SK-N-SH treated with all-trans-retinoic acid at 6 μM for 48 hours (cell line): ENCODE results near the gene PLXNB1.

Source experiments
- ATAC-seq: fragments of 200-7000 bp; cut with Tn5 transposase; 3 replicates; pipeline ENCODE4 v1.9.1; 2020; ENCODE audit warnings: mild to moderate bottlenecking, moderate library complexity
- ARNTL ChIP-seq: fragments of 450-650 bp; formaldehyde crosslinking; IDR thresholded peaks from 2 replicates; pipeline ENCODE4 v1.5.0; 2020; ENCODE audit warnings: low read depth, mild to moderate bottlenecking, moderate library complexity, borderline replicate concordance
- CSDC2 ChIP-seq: fragments of 250-450 bp; sonication (Bioruptor Pico); IDR thresholded peaks from 2 replicates; pipeline ENCODE4 v1.5.0; 2020; ENCODE audit warnings: mild to moderate bottlenecking, moderate library complexity
- ESRRG ChIP-seq: fragments of 250-450 bp; sonication (Bioruptor Pico); IDR thresholded peaks from 2 replicates; pipeline ENCODE4 v1.6.1; 2021; ENCODE audit warnings: mild to moderate bottlenecking
- GLIS3 ChIP-seq: fragments of 250-450 bp; sonication (Bioruptor Pico); IDR thresholded peaks from 2 replicates; pipeline ENCODE4 v1.5.0; 2020; ENCODE audit warnings: mild to moderate bottlenecking, moderate library complexity
- ISL1 ChIP-seq: fragments of 250-450 bp; sonication (Bioruptor Pico); IDR thresholded peaks from 2 replicates; pipeline ENCODE4 v2.1.2; 2022; ENCODE audit warnings: mild to moderate bottlenecking, moderate library complexity
- RARB ChIP-seq: fragments of 250-450 bp; sonication (Bioruptor Pico); IDR thresholded peaks from 2 replicates; pipeline ENCODE4 v1.8.0; 2021; ENCODE audit warnings: mild to moderate bottlenecking, moderate library complexity
- TCF4 ChIP-seq: fragments of 250-450 bp; sonication (Bioruptor Pico); IDR thresholded peaks from 2 replicates; pipeline ENCODE4 v1.8.0; 2021; ENCODE audit warnings: mild to moderate bottlenecking, moderate library complexity, borderline replicate concordance
- TOX ChIP-seq: fragments of 250-450 bp; sonication (Bioruptor Pico); IDR thresholded peaks from 2 replicates; pipeline ENCODE4 v1.8.0; 2021; ENCODE audit warnings: mild to moderate bottlenecking, moderate library complexity, borderline replicate concordance
- ZC3H10 ChIP-seq: fragments of 250-450 bp; sonication (Bioruptor Pico); IDR thresholded peaks from 2 replicates; pipeline ENCODE4 v1.5.1; 2021; ENCODE audit warnings: mild to moderate bottlenecking, moderate library complexity
- ZFP3 ChIP-seq: fragments of 250-450 bp; sonication (Bioruptor Pico); IDR thresholded peaks from 2 replicates; pipeline ENCODE4 v1.5.0; 2020; ENCODE audit warnings: mild to moderate bottlenecking, moderate library complexity
- ZFP30 ChIP-seq: fragments of 450-650 bp; formaldehyde crosslinking; IDR thresholded peaks from 2 replicates; pipeline ENCODE4 v1.5.0; 2022; ENCODE audit warnings: mild to moderate bottlenecking, moderate library complexity
- ZNF565 ChIP-seq: fragments of 450-650 bp; formaldehyde crosslinking; conservative IDR thresholded peaks from 2 replicates; pipeline ENCODE4 v1.5.0; 2020; ENCODE audit warnings: low read depth, mild to moderate bottlenecking, moderate library complexity
- ZNF70 ChIP-seq: fragments of 450-650 bp; formaldehyde crosslinking; IDR thresholded peaks from 2 replicates; pipeline ENCODE4 v1.5.0; 2020; ENCODE audit warnings: mild to moderate bottlenecking, moderate library complexity
- ZNF8 ChIP-seq: fragments of 450-650 bp; formaldehyde crosslinking; IDR thresholded peaks from 2 replicates; pipeline ENCODE4 v1.5.0; 2020; ENCODE audit warnings: mild to moderate bottlenecking, moderate library complexity
- TF ChIP-seq, protein P1 (sequence below): fragments of 250-450 bp; sonication (Bioruptor Pico); IDR thresholded peaks from 2 replicates; pipeline ENCODE4 v1.5.1; 2021; ENCODE audit warnings: mild to moderate bottlenecking, moderate library complexity
- TF ChIP-seq, protein P2 (sequence below): fragments of 250-450 bp; sonication (Bioruptor Pico); IDR thresholded peaks from 2 replicates; pipeline ENCODE4 v1.8.0; 2020; ENCODE audit warnings: mild to moderate bottlenecking, moderate library complexity, borderline replicate concordance
- TF ChIP-seq, protein P3 (sequence below): fragments of 250-450 bp; sonication (Bioruptor Pico); IDR thresholded peaks from 2 replicates; pipeline ENCODE4 v1.5.0; 2020; ENCODE audit warnings: mild to moderate bottlenecking, moderate library complexity

The PLXNB1 gene

DNA sequence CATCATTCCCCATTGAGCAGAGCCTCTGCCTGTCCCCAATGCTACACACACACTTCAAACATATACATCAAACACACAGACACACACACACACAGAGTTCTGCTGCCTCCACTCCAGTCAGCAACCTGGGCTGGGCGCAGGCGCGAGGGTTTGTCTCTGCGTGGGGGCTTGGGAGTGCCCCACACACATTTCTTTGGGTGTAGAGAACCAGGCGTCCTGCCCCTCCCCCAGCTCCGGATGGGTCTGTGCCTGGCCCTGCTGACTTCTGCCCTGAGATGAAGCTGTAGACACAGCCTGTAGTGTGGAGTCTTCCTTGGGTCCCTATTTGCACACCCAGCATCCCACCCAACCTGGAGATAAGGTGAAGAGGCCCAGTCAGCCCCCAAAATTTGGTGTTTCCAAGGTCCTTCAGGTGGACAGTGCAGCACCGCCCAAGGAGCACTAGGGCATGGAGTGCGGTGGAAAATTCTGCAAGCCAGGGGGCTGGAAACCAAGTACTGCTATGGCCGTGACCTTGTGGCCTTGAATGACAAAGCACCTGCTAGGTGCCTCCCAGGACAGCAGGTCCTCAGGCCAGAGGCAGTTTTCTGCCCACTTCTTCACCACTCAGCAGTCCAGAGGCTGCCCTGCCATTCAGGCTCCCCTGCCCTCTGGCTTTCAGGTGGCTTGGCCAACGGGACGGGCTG lies 31.0 kb downstream of the PLXNB1 start:
- TF ChIP-seq ZC3H10 (CRISPR knock-in tag), result no peak
- TF ChIP-seq, protein P1, sequence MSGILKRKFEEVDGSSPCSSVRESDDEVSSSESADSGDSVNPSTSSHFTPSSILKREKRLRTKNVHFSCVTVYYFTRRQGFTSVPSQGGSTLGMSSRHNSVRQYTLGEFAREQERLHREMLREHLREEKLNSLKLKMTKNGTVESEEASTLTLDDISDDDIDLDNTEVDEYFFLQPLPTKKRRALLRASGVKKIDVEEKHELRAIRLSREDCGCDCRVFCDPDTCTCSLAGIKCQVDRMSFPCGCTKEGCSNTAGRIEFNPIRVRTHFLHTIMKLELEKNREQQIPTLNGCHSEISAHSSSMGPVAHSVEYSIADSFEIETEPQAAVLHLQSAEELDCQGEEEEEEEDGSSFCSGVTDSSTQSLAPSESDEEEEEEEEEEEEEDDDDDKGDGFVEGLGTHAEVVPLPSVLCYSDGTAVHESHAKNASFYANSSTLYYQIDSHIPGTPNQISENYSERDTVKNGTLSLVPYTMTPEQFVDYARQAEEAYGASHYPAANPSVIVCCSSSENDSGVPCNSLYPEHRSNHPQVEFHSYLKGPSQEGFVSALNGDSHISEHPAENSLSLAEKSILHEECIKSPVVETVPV (CRISPR knock-in tag), result no peak
- no peak for TF ChIP-seq RARB
- no peak for TF ChIP-seq TOX (CRISPR knock-in tag)
- TF ChIP-seq ESRRG (CRISPR knock-in tag), result no peak
- no peak for TF ChIP-seq GLIS3 (CRISPR knock-in tag)
- no peak for ATAC-seq

DNA sequence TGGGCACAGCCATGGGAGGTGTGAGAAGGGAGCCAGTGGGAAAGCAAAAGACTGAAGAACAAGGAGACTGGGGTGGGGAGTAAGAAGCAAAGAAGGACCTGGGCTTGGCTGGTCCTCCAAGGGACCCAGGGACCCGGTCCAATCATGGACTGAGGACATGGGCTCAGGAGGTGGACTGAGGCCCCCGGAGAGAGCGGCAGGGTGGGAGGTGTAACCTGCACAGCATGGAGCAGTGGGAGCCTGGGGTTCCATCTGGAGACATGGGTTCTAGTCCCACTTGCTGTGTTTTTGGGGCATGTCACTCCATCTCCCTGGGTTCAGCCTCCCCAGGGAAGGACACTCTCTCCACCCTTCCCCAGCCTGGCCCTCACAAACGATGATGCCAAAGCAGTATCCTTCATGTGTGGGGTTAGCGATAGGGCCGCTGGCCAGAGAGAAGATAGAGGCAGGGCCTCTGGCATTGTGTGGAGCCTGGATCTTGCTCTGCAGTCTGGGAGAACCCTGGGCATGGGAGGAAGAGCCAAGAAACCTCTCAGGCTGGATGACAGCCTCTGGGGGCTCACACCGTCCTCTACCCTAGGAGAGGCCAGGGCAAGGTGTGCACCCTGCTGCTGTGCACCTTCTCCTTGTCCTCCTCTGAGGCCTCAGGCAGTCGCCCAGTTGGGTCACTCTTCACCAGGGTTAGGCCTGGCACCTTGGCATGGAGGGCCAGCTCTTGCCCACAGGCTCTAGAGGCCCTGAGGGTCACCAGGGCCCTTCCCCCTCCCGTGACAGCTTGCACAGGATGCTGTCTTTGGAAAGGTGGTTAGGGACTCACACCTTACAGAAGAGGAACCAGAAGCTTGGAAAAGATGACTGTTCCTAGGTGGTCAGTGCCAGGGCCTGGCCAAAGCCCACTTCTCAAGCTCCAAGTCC lies 31.9 kb downstream of the PLXNB1 start:
- ATAC-seq, result no peak
- TF ChIP-seq ZNF565 (CRISPR knock-in tag), result no peak
- TF ChIP-seq, protein P2, sequence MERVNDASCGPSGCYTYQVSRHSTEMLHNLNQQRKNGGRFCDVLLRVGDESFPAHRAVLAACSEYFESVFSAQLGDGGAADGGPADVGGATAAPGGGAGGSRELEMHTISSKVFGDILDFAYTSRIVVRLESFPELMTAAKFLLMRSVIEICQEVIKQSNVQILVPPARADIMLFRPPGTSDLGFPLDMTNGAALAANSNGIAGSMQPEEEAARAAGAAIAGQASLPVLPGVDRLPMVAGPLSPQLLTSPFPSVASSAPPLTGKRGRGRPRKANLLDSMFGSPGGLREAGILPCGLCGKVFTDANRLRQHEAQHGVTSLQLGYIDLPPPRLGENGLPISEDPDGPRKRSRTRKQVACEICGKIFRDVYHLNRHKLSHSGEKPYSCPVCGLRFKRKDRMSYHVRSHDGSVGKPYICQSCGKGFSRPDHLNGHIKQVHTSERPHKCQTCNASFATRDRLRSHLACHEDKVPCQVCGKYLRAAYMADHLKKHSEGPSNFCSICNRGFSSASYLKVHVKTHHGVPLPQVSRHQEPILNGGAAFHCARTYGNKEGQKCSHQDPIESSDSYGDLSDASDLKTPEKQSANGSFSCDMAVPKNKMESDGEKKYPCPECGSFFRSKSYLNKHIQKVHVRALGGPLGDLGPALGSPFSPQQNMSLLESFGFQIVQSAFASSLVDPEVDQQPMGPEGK (CRISPR knock-in tag), result no peak
- no peak for TF ChIP-seq ARNTL (CRISPR knock-in tag)
- no peak for TF ChIP-seq ZFP30 (CRISPR knock-in tag)

DNA sequence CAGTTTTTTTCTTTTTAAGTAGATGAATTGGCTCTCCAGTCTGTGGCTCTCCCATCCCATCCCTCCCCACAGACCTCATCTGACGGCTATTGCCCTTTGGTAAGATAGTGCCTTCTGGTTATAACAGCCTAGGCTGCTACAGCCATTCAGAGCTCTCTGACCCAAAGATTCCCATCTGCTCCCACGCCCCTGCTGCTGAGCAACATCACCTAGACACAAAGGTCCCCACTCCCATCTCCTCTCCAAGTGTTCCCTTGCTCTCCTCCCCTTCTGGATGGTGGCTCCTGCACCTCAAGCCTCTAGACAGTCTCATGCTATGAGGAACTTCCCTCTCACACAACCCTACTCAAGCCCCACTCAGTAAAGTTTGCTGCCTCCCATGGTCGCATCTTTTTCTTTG lies 34.2 kb downstream of the PLXNB1 start:
- ATAC-seq, result no peak
- no peak for TF ChIP-seq ISL1 (CRISPR knock-in tag)
- TF ChIP-seq, protein P3, sequence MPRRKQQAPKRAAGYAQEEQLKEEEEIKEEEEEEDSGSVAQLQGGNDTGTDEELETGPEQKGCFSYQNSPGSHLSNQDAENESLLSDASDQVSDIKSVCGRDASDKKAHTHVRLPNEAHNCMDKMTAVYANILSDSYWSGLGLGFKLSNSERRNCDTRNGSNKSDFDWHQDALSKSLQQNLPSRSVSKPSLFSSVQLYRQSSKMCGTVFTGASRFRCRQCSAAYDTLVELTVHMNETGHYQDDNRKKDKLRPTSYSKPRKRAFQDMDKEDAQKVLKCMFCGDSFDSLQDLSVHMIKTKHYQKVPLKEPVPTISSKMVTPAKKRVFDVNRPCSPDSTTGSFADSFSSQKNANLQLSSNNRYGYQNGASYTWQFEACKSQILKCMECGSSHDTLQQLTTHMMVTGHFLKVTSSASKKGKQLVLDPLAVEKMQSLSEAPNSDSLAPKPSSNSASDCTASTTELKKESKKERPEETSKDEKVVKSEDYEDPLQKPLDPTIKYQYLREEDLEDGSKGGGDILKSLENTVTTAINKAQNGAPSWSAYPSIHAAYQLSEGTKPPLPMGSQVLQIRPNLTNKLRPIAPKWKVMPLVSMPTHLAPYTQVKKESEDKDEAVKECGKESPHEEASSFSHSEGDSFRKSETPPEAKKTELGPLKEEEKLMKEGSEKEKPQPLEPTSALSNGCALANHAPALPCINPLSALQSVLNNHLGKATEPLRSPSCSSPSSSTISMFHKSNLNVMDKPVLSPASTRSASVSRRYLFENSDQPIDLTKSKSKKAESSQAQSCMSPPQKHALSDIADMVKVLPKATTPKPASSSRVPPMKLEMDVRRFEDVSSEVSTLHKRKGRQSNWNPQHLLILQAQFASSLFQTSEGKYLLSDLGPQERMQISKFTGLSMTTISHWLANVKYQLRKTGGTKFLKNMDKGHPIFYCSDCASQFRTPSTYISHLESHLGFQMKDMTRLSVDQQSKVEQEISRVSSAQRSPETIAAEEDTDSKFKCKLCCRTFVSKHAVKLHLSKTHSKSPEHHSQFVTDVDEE (CRISPR knock-in tag), result no peak
- no peak for TF ChIP-seq TCF4
- no peak for TF ChIP-seq TOX (CRISPR knock-in tag)
- TF ChIP-seq ZNF565 (CRISPR knock-in tag), result no peak
- no peak for TF ChIP-seq CSDC2 (CRISPR knock-in tag)
- TF ChIP-seq, protein P1 (CRISPR knock-in tag), result no peak
- no peak for TF ChIP-seq ZNF8 (CRISPR knock-in tag)
- TF ChIP-seq ZNF70 (CRISPR knock-in tag), result no peak
- no peak for TF ChIP-seq ZFP3 (CRISPR knock-in tag)

DNA sequence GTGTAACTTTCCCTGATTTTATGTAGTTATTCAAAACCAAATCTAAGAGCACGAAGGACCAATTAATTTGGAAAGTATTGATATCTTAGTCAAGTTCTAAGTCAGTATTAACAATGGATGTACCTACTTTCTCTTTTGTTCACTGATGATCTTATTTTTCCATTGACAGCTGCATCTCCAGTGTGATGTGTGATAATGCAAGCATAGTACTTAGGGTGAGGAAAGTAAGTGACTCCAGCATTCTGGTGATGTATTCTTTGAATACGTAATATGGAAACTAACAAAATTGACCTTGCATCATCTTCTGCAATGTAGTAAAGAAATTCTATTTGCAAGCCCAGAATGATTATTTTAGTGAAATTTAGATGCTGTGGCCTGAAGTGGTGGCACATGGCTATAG lies 35.5 kb downstream of the PLXNB1 start:
- ATAC-seq, result no peak
- TF ChIP-seq, protein P2 (CRISPR knock-in tag), result no peak
- TF ChIP-seq ZFP30 (CRISPR knock-in tag) (no peak), ZFP3 (CRISPR knock-in tag) (no peak), ARNTL (CRISPR knock-in tag) (no peak), TCF4 (no peak)
- TF ChIP-seq, protein P3 (CRISPR knock-in tag), result no peak
- TF ChIP-seq, all 23 proteins: peak for 0
